G401.6 (cell line): Measurements from ENCODE around the gene FAM3B.
"Not testable (repeated sequence)": the region's sequence is repeated elsewhere in the genome, so short reads cannot be mapped to it uniquely, and the experiment has no call there.

Experiments used
- FAIRE-seq: peaks from 2 replicates; lab custom pipeline; 2012; peaks lifted over from hg19 to GRCh38; lab: Jason Lieb, UNC

The FAM3B gene

GRCh38 chr21:41350436-41351155, 34.0 kb downstream of the FAM3B start:
- no peak for FAIRE-seq

DNA sequence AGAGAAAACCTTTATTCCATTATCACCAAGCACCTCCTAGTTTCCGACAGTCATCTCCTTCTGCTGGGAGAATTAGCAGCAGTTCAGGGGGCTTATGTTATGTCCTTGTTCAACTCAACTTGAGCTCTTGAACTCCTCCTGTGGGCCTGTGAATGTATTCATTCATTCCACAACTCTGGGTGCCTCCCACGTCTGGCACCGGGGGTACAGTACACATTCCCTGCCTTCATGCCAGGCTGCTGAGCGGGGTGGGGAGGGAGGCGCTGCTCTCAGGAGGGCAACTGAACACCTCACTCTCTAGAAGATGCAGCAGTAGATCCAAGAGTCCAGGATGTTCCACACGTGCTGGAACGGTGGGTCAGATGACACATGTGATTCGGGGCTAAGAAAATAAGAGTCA, 40.9 kb downstream of the FAM3B start:
- FAIRE-seq = no peak

- no peak for FAIRE-seq
Observed at GRCh38 chr21:41358193-41359166, 41.9 kb downstream of the FAM3B start.

- FAIRE-seq = no peak
Observed at GRCh38 chr21:41359286-41359685, 42.7 kb downstream of the FAM3B start.

DNA sequence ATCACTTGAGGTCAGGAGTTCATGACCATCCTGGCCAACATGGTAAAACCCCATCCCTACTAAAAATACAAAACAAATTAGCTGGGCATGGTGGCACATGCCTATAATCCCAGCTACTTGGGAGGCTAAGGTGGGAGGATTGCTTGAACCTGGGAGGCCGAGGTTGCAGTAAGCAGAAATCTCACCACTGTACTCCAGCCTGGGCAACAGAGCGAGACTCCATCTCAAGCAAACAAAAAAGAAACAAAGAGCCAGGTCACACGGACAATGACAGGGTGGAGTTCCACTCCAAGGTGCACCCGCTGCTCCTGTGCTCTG, 43.1 kb downstream of the FAM3B start:
- not testable (repeated sequence) for FAIRE-seq

- FAIRE-seq = no peak
Observed at GRCh38 chr21:41360072-41360821, 43.6 kb downstream of the FAM3B start.

DNA sequence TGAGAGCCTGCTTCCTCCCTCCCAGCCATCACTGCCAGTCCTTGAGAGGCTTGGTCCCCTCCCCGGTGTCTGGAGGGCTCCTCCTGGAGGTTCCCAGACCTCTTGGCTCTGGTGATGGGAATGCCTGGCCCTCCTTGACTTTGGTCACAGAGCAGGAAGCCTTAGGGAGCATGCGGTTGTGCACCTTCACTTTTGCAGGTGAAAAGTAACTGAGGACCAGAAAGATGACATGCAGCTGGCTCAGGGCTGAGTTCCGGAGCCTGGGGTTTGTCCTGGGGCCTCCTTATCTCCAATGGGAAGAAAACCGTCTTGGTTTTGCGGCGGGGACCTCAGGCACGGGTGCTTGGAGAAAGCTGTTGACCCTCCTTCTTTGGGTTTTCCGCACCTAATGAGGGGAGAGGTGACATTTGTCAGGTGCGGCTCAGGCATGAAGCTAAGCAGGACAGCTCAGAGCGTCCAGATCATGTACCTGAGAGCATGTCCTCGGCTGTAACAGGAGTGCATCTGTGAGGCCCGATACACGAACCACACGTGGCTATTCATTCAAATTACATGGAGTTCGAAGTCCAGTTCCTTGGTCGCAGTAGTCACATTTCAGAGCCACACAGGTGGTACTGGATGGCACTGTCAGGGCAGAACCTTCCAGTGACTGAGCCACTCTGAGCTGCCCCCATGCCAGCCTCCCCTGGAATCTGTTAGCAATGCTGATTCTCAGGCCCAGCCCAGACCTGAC, 44.6 kb downstream of the FAM3B start:
- FAIRE-seq = no peak

DNA sequence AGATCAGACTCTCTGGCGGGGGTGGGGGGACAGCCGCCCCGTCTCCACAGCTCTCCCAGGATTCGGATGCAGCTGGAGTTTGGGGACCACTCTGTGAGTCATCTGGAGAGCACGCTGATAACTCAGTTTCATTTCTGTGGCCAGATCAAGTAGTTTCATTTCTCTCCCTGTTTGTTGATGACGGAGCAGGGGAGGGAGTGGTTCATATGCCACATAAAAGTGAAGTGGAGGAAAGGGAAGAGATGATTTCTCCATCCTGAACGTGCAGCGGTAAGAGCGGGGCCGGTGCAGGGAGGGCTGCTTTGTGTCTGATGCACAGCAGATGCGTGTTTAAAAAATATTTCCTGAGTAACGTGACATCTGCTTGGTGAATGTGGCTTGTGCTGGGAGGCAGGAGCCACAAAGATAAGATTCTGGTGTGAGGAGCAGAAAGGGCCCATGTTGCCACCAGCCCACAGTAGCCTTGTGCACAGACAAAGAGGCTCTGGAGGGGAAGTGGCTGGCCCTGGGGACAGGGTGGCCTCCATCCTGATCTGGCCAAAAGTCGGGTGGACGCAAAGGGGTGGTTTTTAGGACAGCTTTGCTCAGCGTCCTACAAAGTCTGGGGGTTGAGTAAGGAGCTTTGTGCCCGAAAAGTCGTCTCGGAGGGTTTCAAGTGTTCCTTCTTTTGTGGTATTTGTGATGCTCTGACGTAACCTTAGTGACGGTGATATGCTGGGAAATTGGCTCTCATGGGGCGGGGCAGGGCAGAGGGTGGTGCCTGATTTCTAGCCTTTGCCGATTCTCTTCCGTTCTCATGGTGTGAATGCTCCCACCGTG, 45.4 kb downstream of the FAM3B start, which contains the start of gene MX2:
TSS of gene MX2 (plus strand) at position 242 of the 819 bp plus-strand sequence. CDS start 14,880 bp downstream, outside the sequence.
- no peak for FAIRE-seq

- FAIRE-seq = no peak
Observed at GRCh38 chr21:41362605-41363369, 46.2 kb downstream of the FAM3B start.

DNA sequence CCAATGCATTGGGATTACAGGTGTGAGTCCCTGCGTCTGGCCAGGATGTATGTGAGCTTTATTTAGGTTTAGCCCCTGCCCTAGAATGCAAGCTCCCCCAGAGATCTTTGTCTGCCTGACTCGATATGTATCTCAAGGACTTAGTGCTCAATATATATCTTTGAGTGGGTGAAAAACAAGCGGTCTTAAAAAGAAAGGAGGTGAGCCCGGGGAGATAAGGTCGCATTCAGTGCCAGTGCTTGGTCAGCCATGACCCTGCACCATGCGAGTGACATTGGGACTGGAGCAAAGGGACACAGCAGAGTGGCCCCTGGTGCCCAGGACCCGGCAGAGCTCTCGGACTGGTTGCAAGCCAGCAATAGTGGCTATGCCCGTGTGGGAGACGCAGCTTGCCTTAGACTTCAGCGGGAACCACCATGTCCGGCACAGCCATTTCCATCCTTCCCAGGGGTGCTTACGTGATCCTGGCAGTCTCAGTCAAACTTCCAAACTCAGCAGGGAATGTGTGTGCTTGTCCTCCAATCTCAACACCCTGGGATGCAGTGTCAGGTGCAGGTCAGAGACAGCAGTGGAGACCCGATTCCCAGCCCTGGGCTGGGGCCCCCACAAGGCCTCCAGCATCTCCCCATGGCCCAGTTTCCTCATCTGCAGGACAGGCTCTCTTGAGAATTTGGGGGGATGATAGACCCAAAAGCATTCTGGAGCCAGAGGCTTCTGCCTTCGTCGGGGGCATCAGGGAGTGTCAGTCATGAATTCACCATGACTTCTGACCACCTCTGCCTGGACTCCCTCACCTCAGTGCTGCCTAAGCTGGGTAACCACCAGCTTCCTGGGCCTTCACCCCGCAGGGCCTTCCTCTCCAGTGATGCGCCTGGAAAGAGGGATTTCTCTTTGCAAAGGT, 47.0 kb downstream of the FAM3B start:
- no peak for FAIRE-seq

DNA sequence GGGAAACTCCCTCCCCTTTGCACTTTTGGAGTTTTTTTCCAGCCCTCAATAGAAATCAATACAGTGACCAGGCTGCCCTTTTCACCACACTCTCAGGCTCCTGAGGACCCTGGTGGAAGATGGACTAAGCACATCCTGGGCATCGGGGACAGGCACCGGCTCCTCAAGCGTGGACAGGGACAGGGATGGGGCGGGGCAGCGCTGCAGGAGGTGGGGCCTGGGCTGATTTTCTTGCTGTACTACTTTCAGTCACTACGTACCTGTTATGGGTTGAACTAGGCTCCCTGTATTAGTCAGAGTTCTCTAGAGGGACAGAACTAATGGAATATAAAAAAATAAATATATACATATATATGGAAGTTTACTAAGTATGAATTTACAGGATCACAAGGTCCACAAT, 47.7 kb downstream of the FAM3B start:
- no peak for FAIRE-seq

GRCh38 chr21:41365377-41366107, 48.9 kb downstream of the FAM3B start:
- no peak for FAIRE-seq

DNA sequence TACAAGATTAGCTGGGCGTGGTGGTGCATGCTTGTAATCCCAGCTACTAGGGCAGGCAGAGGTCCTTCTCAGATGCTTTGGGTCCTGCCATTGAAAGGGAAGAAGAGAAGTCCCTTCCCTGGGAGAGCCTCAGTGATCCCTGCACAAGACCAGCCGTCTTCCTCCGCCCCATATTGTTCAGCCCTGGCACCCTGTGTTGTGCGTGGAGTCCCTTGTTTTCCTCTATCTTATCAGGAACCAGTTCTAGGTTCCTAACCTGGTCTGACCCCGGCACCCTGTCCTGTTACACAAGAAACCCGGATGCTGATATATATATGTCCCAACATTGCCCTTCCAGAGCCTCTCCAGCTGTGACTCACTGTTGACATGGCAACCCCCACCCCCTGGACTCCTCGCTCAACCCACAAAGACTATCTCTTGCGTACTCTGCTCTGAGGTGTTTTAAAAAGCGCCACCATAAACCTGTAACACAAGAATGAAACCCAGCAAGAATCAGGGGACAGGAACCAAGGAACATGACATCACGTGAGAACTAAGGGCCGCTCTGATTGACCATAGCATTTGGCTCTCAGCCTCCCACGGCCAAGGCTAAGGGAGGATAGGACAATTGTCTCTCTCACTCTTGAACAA, 50.0 kb downstream of the FAM3B start:
- FAIRE-seq = no peak

- FAIRE-seq = no peak
Observed at GRCh38 chr21:41367301-41367944, 50.8 kb downstream of the FAM3B start.

GRCh38 chr21:41367945-41368734, 51.5 kb downstream of the FAM3B start:
- FAIRE-seq = no peak

DNA sequence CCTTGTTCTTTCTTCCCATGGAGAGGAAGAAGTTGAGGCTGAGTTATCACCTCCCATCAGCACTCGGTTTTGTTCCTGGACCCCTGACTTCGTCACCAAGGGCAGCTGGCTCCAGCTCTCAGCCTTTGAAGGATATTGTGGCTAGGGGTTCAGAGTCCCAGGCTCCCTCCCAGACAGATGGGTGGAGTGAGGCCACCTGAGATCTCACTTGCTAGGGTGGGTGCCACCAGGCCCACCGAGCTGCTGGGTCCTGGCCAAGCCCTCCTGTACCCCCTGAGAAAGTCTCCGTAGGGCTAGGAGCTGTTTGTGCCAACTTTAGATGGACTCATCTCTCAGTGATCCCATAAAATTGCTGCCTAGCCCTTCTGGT, 52.1 kb downstream of the FAM3B start:
- FAIRE-seq = no peak
